SK-N-MC (cell line): ENCODE results near the gene DENND6B.

Source experiments
- EZH2 ChIP-seq: fragments of 200-600 bp; sonication (generic); IDR thresholded peaks from one replicate; pipeline ENCODE4 v1.6.1; 2017; ENCODE audit warnings: antibody characterized with exemption
- FOXP2 ChIP-seq: optimal IDR thresholded peaks from 2 replicates; pipeline ENCODE3; 2011; ENCODE audit warnings: mild to moderate bottlenecking, moderate library complexity; ENCODE audit not compliant: insufficient read depth; ENCODE audit errors: extremely low read length, control extremely low read depth
- POLR2AphosphoS5 ChIP-seq: IDR thresholded peaks from 2 replicates; pipeline ENCODE4 v1.6.1; 2012; ENCODE audit warnings: mild to moderate bottlenecking, low read depth, low read length, borderline replicate concordance

- TF ChIP-seq EZH2 (no peak), POLR2AphosphoS5 (no peak), FOXP2 (no peak)
Observed at GRCh38 chr22:50274771-50275170, 52.0 kb downstream of the DENND6B start.
